ENCODE measurements around the gene ANKRD11.
A peak's percentile ranks its signal among the peaks of the same experiment; 100 is the strongest.

Gene ANKRD11

GRCh38 chr16:89510526-89510925 is 20.2 kb upstream of the ANKRD11 start:
- Histone ChIP-seq H4K91ac (ENCODE audit: low read depth, low read length) (no peak overlapping the region), H3K27ac (ENCODE audit: low read depth, low read length) (no peak overlapping the region), H4K8ac (ENCODE audit: low read depth, low read length) (no peak overlapping the region), H3K4me2 (ENCODE audit: low read length) (no peak overlapping the region), H3K14ac (ENCODE audit: low read length) (no peak overlapping the region), H2AK5ac (ENCODE audit: low read length) (no peak overlapping the region), H2AFZ (ENCODE audit: insufficient read depth, low read length, poor library complexity) (no peak overlapping the region), H3K9me3 (ENCODE audit: insufficient read depth, low read depth, low read length) (no peaks in the 10 kb centered on the region), H3K4me3 (ENCODE audit: low read depth, low read length) (no peak overlapping the region), H3K9ac (ENCODE audit: low read length) (peak overlapping the region; percentile 22), H3K23ac (ENCODE audit: low read length) (no peak overlapping the region), H3K4me1 (ENCODE audit: control insufficient read depth in 1 of 2, insufficient read depth in 2 of 2, low read length in 2 of 2) (peaks cover 3 to 4% of the 10 kb centered on the region in 2 experiments), H2BK12ac (ENCODE audit: low read length) (no peak overlapping the region), H2BK120ac (ENCODE audit: insufficient read depth, low read length, poor library complexity) (no peak overlapping the region), H3K4ac (ENCODE audit: low read depth, low read length) (no peak overlapping the region), H3K79me2 (ENCODE audit: control insufficient read depth, insufficient read depth, low read length, poor library complexity) (peaks cover 12% of the 10 kb centered on the region), H3K27me3 (ENCODE audit: insufficient read depth, low read length) (no peaks in the 10 kb centered on the region), H3K79me1 (ENCODE audit: low read length) (peaks cover 11% of the 10 kb centered on the region), H3K36me3 (ENCODE audit: control insufficient read depth in 1 of 2, insufficient read depth in 2 of 2, low read length in 2 of 2) (peaks cover 25 to 27% of the 10 kb centered on the region in 2 experiments), H2BK5ac (ENCODE audit: low read depth, low read length, poor library complexity) (no peak overlapping the region), H3K18ac (ENCODE audit: low read length) (no peak overlapping the region), H4K12ac (ENCODE audit: low read depth, low read length) (no peak overlapping the region)
- no peak for DNase-seq
- WGBS (ENCODE audit: extremely low coverage, insufficient coverage, insufficient read length): no CpG with 5 or more reads among the region's 9 CpGs

- Histone ChIP-seq H2AK5ac (ENCODE audit: low read length) (peak within 1 kb of the TSS; percentile 56), H3K4me2 (ENCODE audit: low read length) (peak within 1 kb of the TSS; percentile 91)
Measured at GRCh38 chr16:89507834-89508590, 17.7 kb upstream of the ANKRD11 start, which contains the start of gene SPG7. Gene SPG7 (plus strand): TSS chr16:89508403. CDS start chr16:89508418, 15 bp downstream.

GRCh38 chr16:89507214-89507833 is 17.0 kb upstream of the ANKRD11 start:
- peak overlapping the region; percentile 91 for H3K4me2 ChIP-seq (ENCODE audit: low read length)
- H3K4ac ChIP-seq (ENCODE audit: low read depth, low read length): peak overlapping the region; percentile 51
- peak overlapping the region; percentile 70 for H3K14ac ChIP-seq (ENCODE audit: low read length)
- WGBS (ENCODE audit: extremely low coverage, insufficient coverage, insufficient read length): no CpG with 5 or more reads among the region's 42 CpGs
- H3K79me2 ChIP-seq (ENCODE audit: control insufficient read depth, insufficient read depth, low read length, poor library complexity): peaks cover 12% of the 10 kb centered on the region
- peak overlapping the region; percentile 95 for H3K4me3 ChIP-seq (ENCODE audit: low read depth, low read length)
- peak overlapping the region; percentile 33 for H2BK120ac ChIP-seq (ENCODE audit: insufficient read depth, low read length, poor library complexity)
- peaks cover 3 to 7% of the 10 kb centered on the region in 2 experiments for H3K4me1 ChIP-seq (ENCODE audit: control insufficient read depth in 1 of 2, insufficient read depth in 2 of 2, low read length in 2 of 2)
- no peaks in the 10 kb centered on the region for H3K27me3 ChIP-seq (ENCODE audit: insufficient read depth, low read length)
- peak overlapping the region; percentile 50 for H2AFZ ChIP-seq (ENCODE audit: insufficient read depth, low read length, poor library complexity)
- DNase-seq: no peak
- peaks cover 11% of the 10 kb centered on the region for H3K79me1 ChIP-seq (ENCODE audit: low read length)
- H3K36me3 ChIP-seq (ENCODE audit: control insufficient read depth in 1 of 2, insufficient read depth in 2 of 2, low read length in 2 of 2): peaks cover 13 to 14% of the 10 kb centered on the region in 2 experiments
- peak overlapping the region; percentile 80 for H3K27ac ChIP-seq (ENCODE audit: low read depth, low read length)
- peak overlapping the region; percentile 35 for H3K18ac ChIP-seq (ENCODE audit: low read length)
- no peak overlapping the region for H2BK5ac ChIP-seq (ENCODE audit: low read depth, low read length, poor library complexity)
- no peak overlapping the region for H2AK5ac ChIP-seq (ENCODE audit: low read length)
- peak overlapping the region; percentile 14 for H4K12ac ChIP-seq (ENCODE audit: low read depth, low read length)
- H3K9me3 ChIP-seq (ENCODE audit: insufficient read depth, low read depth, low read length): no peaks in the 10 kb centered on the region
- H3K9ac ChIP-seq (ENCODE audit: low read length): peak overlapping the region; percentile 57
- no peak overlapping the region for H2BK12ac ChIP-seq (ENCODE audit: low read length)
- no peak overlapping the region for H3K23ac ChIP-seq (ENCODE audit: low read length)
- peak overlapping the region; percentile 34 for H4K8ac ChIP-seq (ENCODE audit: low read depth, low read length)
- peak overlapping the region; percentile 58 for H4K91ac ChIP-seq (ENCODE audit: low read depth, low read length)

More at GRCh38 chr16:89507834-89508590, 17.7 kb upstream of the ANKRD11 start, which contains the start of gene SPG7:
- WGBS (ENCODE audit: extremely low coverage, insufficient coverage, insufficient read length): no CpG with 5 or more reads among the region's 90 CpGs
- H3K36me3 ChIP-seq (ENCODE audit: control insufficient read depth in 1 of 2, insufficient read depth in 2 of 2, low read length in 2 of 2): peaks cover 16 to 17% of the 10 kb centered on the region in 2 experiments
- no peak within 1 kb of the TSS for H3K23ac ChIP-seq (ENCODE audit: low read length)
- peak within 1 kb of the TSS; percentile 80 for H3K27ac ChIP-seq (ENCODE audit: low read depth, low read length)
- peak within 1 kb of the TSS; percentile 96 for H4K8ac ChIP-seq (ENCODE audit: low read depth, low read length)
- H3K79me1 ChIP-seq (ENCODE audit: low read length): peaks cover 11% of the 10 kb centered on the region
- peak within 1 kb of the TSS; percentile 66 for H3K4ac ChIP-seq (ENCODE audit: low read depth, low read length)
- H3K18ac ChIP-seq (ENCODE audit: low read length): peak within 1 kb of the TSS; percentile 76
- peak within 1 kb of the TSS; percentile 95 for H3K4me3 ChIP-seq (ENCODE audit: low read depth, low read length)
- H3K4me1 ChIP-seq (ENCODE audit: control insufficient read depth in 1 of 2, insufficient read depth in 2 of 2, low read length in 2 of 2): peaks cover 3 to 4% of the 10 kb centered on the region in 2 experiments
- DNase-seq: peak; percentile 83 to 90
- peak within 1 kb of the TSS; percentile 80 for H2BK120ac ChIP-seq (ENCODE audit: insufficient read depth, low read length, poor library complexity)
- H3K9me3 ChIP-seq (ENCODE audit: insufficient read depth, low read depth, low read length): no peaks in the 10 kb centered on the region
- H4K91ac ChIP-seq (ENCODE audit: low read depth, low read length): peak within 1 kb of the TSS; percentile 88
- peak within 1 kb of the TSS; percentile 74 for H2AFZ ChIP-seq (ENCODE audit: insufficient read depth, low read length, poor library complexity)
- H3K79me2 ChIP-seq (ENCODE audit: control insufficient read depth, insufficient read depth, low read length, poor library complexity): peaks cover 12% of the 10 kb centered on the region
- H2BK12ac ChIP-seq (ENCODE audit: low read length): no peak within 1 kb of the TSS
- peak within 1 kb of the TSS; percentile 100 for H3K9ac ChIP-seq (ENCODE audit: low read length)
- peak within 1 kb of the TSS; percentile 90 for H4K12ac ChIP-seq (ENCODE audit: low read depth, low read length)
- peak within 1 kb of the TSS; percentile 94 for H2BK5ac ChIP-seq (ENCODE audit: low read depth, low read length, poor library complexity)
- no peaks in the 10 kb centered on the region for H3K27me3 ChIP-seq (ENCODE audit: insufficient read depth, low read length)
- H3K14ac ChIP-seq (ENCODE audit: low read length): peak within 1 kb of the TSS; percentile 85

DNA sequence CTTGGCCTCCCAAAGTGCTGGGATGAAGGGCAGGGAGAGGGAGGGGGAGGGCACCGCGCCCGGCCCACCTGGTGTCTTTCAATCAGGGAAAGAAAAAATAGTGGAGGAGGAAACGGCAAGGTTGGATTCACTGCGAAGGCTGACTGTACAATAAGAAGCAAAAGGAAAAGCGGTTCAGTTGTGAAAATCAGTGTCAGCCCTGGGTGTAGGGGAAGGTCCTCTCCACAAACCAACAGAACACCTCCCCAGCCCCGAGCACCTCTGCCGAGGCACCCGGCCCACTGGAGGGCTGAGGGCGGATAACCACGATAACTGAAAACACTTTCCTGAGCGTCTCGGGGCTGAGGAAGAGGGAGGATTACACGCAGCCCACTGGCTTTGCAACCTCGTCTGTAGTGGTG is 16.4 kb upstream of the ANKRD11 start:
- no peak overlapping the region for H4K8ac ChIP-seq (ENCODE audit: low read depth, low read length)
- no CpG with 5 or more reads among the region's 15 CpGs for WGBS (ENCODE audit: extremely low coverage, insufficient coverage, insufficient read length)

More for the DNA sequence above, 16.4 kb upstream of the ANKRD11 start:
- Histone ChIP-seq H2AK5ac (ENCODE audit: low read length) (no peak overlapping the region), H2AFZ (ENCODE audit: insufficient read depth, low read length, poor library complexity) (no peak overlapping the region), H3K4ac (ENCODE audit: low read depth, low read length) (no peak overlapping the region), H2BK12ac (ENCODE audit: low read length) (no peak overlapping the region), H3K9ac (ENCODE audit: low read length) (peak overlapping the region; percentile 68), H2BK120ac (ENCODE audit: insufficient read depth, low read length, poor library complexity) (no peak overlapping the region), H3K18ac (ENCODE audit: low read length) (no peak overlapping the region), H3K27me3 (ENCODE audit: insufficient read depth, low read length) (no peaks in the 10 kb centered on the region), H3K4me2 (ENCODE audit: low read length) (peak overlapping the region; percentile 91), H4K12ac (ENCODE audit: low read depth, low read length) (peak overlapping the region; percentile 13), H3K36me3 (ENCODE audit: control insufficient read depth in 1 of 2, insufficient read depth in 2 of 2, low read length in 2 of 2) (peaks cover 10 to 11% of the 10 kb centered on the region in 2 experiments), H3K4me1 (ENCODE audit: control insufficient read depth in 1 of 2, insufficient read depth in 2 of 2, low read length in 2 of 2) (peaks cover 8 to 12% of the 10 kb centered on the region in 2 experiments), H3K79me2 (ENCODE audit: control insufficient read depth, insufficient read depth, low read length, poor library complexity) (peaks cover 12% of the 10 kb centered on the region), H4K91ac (ENCODE audit: low read depth, low read length) (no peak overlapping the region), H2BK5ac (ENCODE audit: low read depth, low read length, poor library complexity) (no peak overlapping the region), H3K27ac (ENCODE audit: low read depth, low read length) (no peak overlapping the region), H3K23ac (ENCODE audit: low read length) (no peak overlapping the region), H3K9me3 (ENCODE audit: insufficient read depth, low read depth, low read length) (no peaks in the 10 kb centered on the region), H3K79me1 (ENCODE audit: low read length) (peaks cover 11% of the 10 kb centered on the region), H3K14ac (ENCODE audit: low read length) (no peak overlapping the region), H3K4me3 (ENCODE audit: low read depth, low read length) (no peak overlapping the region)
- DNase-seq: no peak

Data from trophoblast cell (in vitro differentiated cells and primary cell).